Endothelial cell of umbilical vein (primary cell): ENCODE data around the gene NADSYN1. TPM values are rescaled to one million over a fixed set of nuclear protein-coding genes. Genes with fewer than 3 reads are reported as not detected.

ENCODE experiments used
- BruUV-seq: library from RNA; stranded (reverse); fragments of 400-500 nt; replicated peaks from 2 replicates; lab custom pipeline; 2021; lab: Mats Ljungman, UMichigan
- CTCF ChIA-PET: fragments of 300-600, 350-600 bp; sonication (Branson Sonifier 250); formaldehyde crosslinking; loops from one replicate; lab custom pipeline; 2021; ENCODE audit warnings: antibody characterized with exemption, inconsistent platforms; lab: Charles Lee
- POLR2A ChIA-PET: fragments of 300-600, 350-600 bp; sonication (Branson Sonifier 250); formaldehyde crosslinking; loops from one replicate; lab custom pipeline; 2021; ENCODE audit warnings: antibody characterized with exemption, inconsistent platforms; lab: Charles Lee
- DNase-seq: peaks from one replicate; pipeline ENCODE4 v3.0.0-alpha.2; 2011; ENCODE audit warnings: low read depth, low spot score
- FAIRE-seq: peaks from 2 replicates; lab custom pipeline; 2011; peaks lifted over from hg19 to GRCh38; lab: Jason Lieb, UNC
- H2AFZ ChIP-seq: 2 replicates; pipeline ENCODE4 v1.6.0; 2012; ENCODE audit warnings: low read depth, low read length, control low read depth, inconsistent platforms
- H3K27ac ChIP-seq: 2 replicates; pipeline ENCODE4 v1.5.1; 2011; ENCODE audit warnings: low read depth, mild to moderate bottlenecking, control low read depth, low read length, moderate library complexity; ENCODE audit not compliant: insufficient read depth
- H3K27me3 ChIP-seq, 2 experiments: 2 replicates each; pipeline versions ENCODE4 v1.6.0 to v1.6.1; 2011; ENCODE audit warnings: low read length in 2 of 2, mixed read lengths in 1 of 2; ENCODE audit not compliant: control insufficient read depth in 2 of 2, insufficient read depth in 2 of 2
- H3K36me3 ChIP-seq, 2 experiments: 2 replicates in 1 of 2; 3 replicates in 1 of 2; pipeline ENCODE4 v1.5.1; 2011; ENCODE audit warnings: low read length in 2 of 2, mild to moderate bottlenecking in 1 of 2, moderate library complexity in 1 of 2; ENCODE audit not compliant: control insufficient read depth in 2 of 2, insufficient read depth in 2 of 2; ENCODE audit errors: extremely low read depth in 1 of 2
- H3K4me1 ChIP-seq: 3 replicates; pipeline ENCODE4 v1.5.1; 2011; ENCODE audit warnings: mild to moderate bottlenecking, low read length; ENCODE audit not compliant: control insufficient read depth, insufficient read depth; ENCODE audit errors: extremely low read depth
- H3K4me2 ChIP-seq: 2 replicates; pipeline ENCODE4 v1.6.1; 2011; ENCODE audit warnings: low read length, control low read depth, mixed read lengths; ENCODE audit not compliant: insufficient read depth
- H3K4me3 ChIP-seq, 3 experiments: fragments of 200-600 bp in 1 of 3; sonication (generic), shearing (Covaris generic) in 1 of 3; replicated peaks in 1 of 3; 2 replicates each; pipeline ENCODE4 v1.5.1; 2011 to 2016; ENCODE audit warnings: control low read depth in 3 of 3, low read length in 3 of 3, mild to moderate bottlenecking in 2 of 3, inconsistent platforms in 1 of 3, low read depth in 1 of 3, moderate library complexity in 1 of 3; ENCODE audit not compliant: insufficient read depth in 1 of 3
- H3K79me2 ChIP-seq: 2 replicates; pipeline ENCODE4 v1.6.0; 2012; ENCODE audit warnings: low read length, inconsistent platforms; ENCODE audit not compliant: control insufficient read depth, insufficient read depth
- H3K9ac ChIP-seq: replicated peaks from 2 replicates; pipeline ENCODE3; 2011; ENCODE audit warnings: low read length, control low read depth; ENCODE audit not compliant: insufficient read depth; ENCODE audit errors: extremely low read depth
- H3K9me1 ChIP-seq: replicated peaks from 3 replicates; pipeline ENCODE4 v1.6.0; 2011; ENCODE audit warnings: mild to moderate bottlenecking, low read length; ENCODE audit not compliant: control insufficient read depth, insufficient read depth; ENCODE audit errors: extremely low read depth
- H3K9me3 ChIP-seq: replicated peaks from 2 replicates; pipeline ENCODE4 v1.5.1; 2012; ENCODE audit warnings: low read length, inconsistent platforms; ENCODE audit not compliant: control insufficient read depth, insufficient read depth
- H4K20me1 ChIP-seq: replicated peaks from 2 replicates; pipeline ENCODE3; 2011; ENCODE audit warnings: mild to moderate bottlenecking, low read length; ENCODE audit not compliant: control insufficient read depth, insufficient read depth; ENCODE audit errors: extremely low read depth
- CTCF ChIP-seq, 2 donors: IDR thresholded peaks; 1 replicate in 1 of 2; 2 replicates in 1 of 2; pipeline ENCODE4 v1.5.1; 2011; ENCODE audit warnings: low read length in 2 of 2, mild to moderate bottlenecking in 2 of 2, moderate library complexity in 2 of 2, control low read depth in 1 of 2, inconsistent platforms in 1 of 2, low read depth in 1 of 2; ENCODE audit not compliant: insufficient read depth in 1 of 2; ENCODE audit errors: extremely low read depth in 1 of 2
- EZH2 ChIP-seq: IDR thresholded peaks from 2 replicates; pipeline ENCODE4 v1.6.1; 2012; ENCODE audit warnings: borderline replicate concordance, low read depth, mild to moderate bottlenecking, moderate library complexity, low read length, inconsistent platforms; ENCODE audit not compliant: severe bottlenecking
- FOS ChIP-seq: IDR thresholded peaks from 2 replicates; pipeline ENCODE4 v1.6.1; 2011; ENCODE audit warnings: mild to moderate bottlenecking, low read length, moderate library complexity, borderline replicate concordance; ENCODE audit not compliant: insufficient read depth
- GATA2 ChIP-seq: IDR thresholded peaks from 2 replicates; pipeline ENCODE4 v1.7.0; 2011; ENCODE audit warnings: low read depth, mild to moderate bottlenecking, moderate library complexity, mixed read lengths, low read length; ENCODE audit not compliant: insufficient read length, insufficient read depth
- JUN ChIP-seq: IDR thresholded peaks from 2 replicates; pipeline ENCODE4 v1.6.1; 2011; ENCODE audit warnings: borderline replicate concordance, low read depth; ENCODE audit not compliant: insufficient read length, insufficient read depth
- MAX ChIP-seq: IDR thresholded peaks from 2 replicates; pipeline ENCODE4 v1.6.1; 2011; ENCODE audit not compliant: insufficient read depth, insufficient read length
- MYC ChIP-seq: IDR thresholded peaks from one replicate; pipeline ENCODE4 v1.6.1; 2011; ENCODE audit warnings: mild to moderate bottlenecking, low read depth, low read length
- POLR2A ChIP-seq: IDR thresholded peaks from 2 replicates; pipeline ENCODE4 v1.6.1; 2012; ENCODE audit warnings: low read depth, mild to moderate bottlenecking, control low read depth, low read length
- POLR2AphosphoS5 ChIP-seq: IDR thresholded peaks from 2 replicates; pipeline ENCODE4 v1.6.1; 2012; ENCODE audit warnings: low read depth, mild to moderate bottlenecking, control low read depth, low read length, moderate library complexity; ENCODE audit not compliant: insufficient read depth
- dilution Hi-C: fragments of 300-500 bp; cut with MboI; formaldehyde crosslinking; loops from one replicate; pipeline ENCODE4 v1.15.0; 2019; ENCODE audit warnings: low sequenced_read_pairs; ENCODE audit not compliant: extremely low pct_ligation_motif_present
- intact Hi-C: fragments of 100-400 bp; cut with micrococcal nuclease; formaldehyde crosslinking; loops from one replicate; pipeline ENCODE4 v1.10.0; 2022
- polyA plus RNA-seq, 4 experiments: library from polyadenylated mRNA; depleted of rRNA in 3 of 4; stranded (reverse) in 3 of 4; unstranded in 1 of 4; fragments of >200 nt; gene quantifications; 2 replicates each; pipeline versions ENCODE4 v1.2.1 to v1.2.3, GENCODE V29; 2011 to 2012; ENCODE audit warnings: missing spikeins in 1 of 4
- total RNA-seq: library from RNA; stranded (reverse); gene quantifications from 2 replicates; pipeline ENCODE4 v1.2.3, GENCODE V29; 2021

NADSYN1 gene
- total and polyA plus RNA-seq, 2 donors (not counting 3 experiments of a cell fraction or from before 2014, with no cell fraction given): 77.5 to 99.2 TPM

GRCh38 chr11:71496421-71496820 lies 43.4 kb downstream of the NADSYN1 start:
- H3K27ac ChIP-seq: no peak overlapping the region
- FAIRE-seq (no peak), DNase-seq (no peak)
- dilution Hi-C loops: no loop called here
- TF ChIP-seq MYC (no peak), CTCF (IDR thresholded peaks at IDR 0.05; ENCODE audit: extremely low read depth in 1 of 2, insufficient read depth in 1 of 2, low read depth in 1 of 2, low read length in 2 of 2) (no peak), JUN (no peak), POLR2AphosphoS5 (no peak), GATA2 (no peak), POLR2A (no peak), FOS (no peak), EZH2 (no peak), MAX (no peak)
- H3K79me2 ChIP-seq: no peaks in the 10 kb centered on the region
- H3K9me1 ChIP-seq: no peaks in the 10 kb centered on the region
- no peaks in the 10 kb centered on the region for H3K9me3 ChIP-seq
- H3K36me3 ChIP-seq: peaks cover 12 to 36% of the 10 kb centered on the region in 2 experiments
- H3K4me1 ChIP-seq: no peaks in the 10 kb centered on the region
- no peak overlapping the region for H2AFZ ChIP-seq
- intact Hi-C loops: no loop called here
- H3K4me2 ChIP-seq: no peak overlapping the region
- no peak overlapping the region for H3K9ac ChIP-seq
- POLR2A ChIA-PET: no interaction called here
- H3K4me3 ChIP-seq: no peak overlapping the region
- CTCF ChIA-PET: interaction anchor here (1.1 kb wide), 1 partner anchor 11 kb away, joined by 3 read pairs; no protein-coding TSS in a partner anchor
- no peaks in the 10 kb centered on the region for H3K27me3 ChIP-seq
- H4K20me1 ChIP-seq: no peaks in the 10 kb centered on the region
- no TSS peak for BruUV-seq
